Measurements from ENCODE around the gene NOS2.

- no peak for TF ChIP-seq CTCF (IDR thresholded peaks at IDR 0.05)
- no peak for TF ChIP-seq POLR2A (IDR thresholded peaks at IDR 0.05)
Measured at GRCh38 chr17:27741361-27741861, 58.9 kb downstream of the NOS2 start.
